Fibroblast of the conjunctiva (primary cell): ENCODE measurements around the gene KANTR.

Experiments used
- DNase-seq: peaks from one replicate; pipeline ENCODE4 v3.0.0-alpha.2; 2010; ENCODE audit warnings: low read depth

Gene KANTR, protein sequence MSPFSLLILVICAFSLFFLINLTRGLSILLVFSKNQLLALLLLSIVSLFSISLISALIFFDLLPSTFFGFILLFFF

DNA sequence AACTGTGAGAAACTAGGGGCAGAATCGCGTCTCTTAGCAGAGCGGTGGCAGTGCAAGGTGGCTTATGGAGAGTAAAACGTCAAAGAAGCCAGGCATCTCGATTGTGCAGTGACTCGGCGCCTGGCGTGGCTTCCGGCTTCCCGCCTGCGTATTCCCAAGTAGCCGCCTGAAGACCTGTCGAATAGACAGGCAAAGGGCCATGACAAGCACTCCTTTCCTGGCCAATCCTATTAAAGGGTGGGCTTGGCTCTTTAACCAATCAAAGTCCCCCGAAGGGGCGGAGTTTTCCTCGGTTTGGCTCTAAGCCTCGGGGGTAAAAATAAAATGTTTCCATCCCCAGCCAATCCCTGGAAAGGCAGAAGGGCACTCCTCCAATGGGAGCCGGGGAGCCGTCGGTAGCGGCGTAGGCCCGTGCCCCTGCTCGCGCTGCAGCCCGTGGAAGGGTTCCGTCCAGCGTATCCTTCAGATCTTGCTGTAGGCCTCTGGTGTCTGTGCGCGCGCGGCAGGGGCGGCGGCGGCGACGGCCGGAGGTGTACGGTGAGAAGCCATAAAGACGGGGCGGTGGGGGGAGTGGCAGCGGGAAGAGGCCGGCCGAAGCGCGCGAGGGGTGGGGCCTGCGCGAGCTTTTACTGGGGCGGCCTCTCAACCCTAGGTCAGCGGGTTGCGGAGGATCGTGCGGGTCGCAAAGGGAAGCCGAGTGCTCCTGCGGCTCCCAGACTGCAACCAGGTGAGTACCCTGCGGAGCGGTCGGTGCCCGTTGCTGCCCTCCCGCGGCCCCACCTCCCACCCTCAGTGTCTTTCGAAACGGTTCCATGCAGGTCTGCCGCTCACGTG, at the start of gene KANTR:
KANTR (plus strand) TSS at position 395 of the 834 bp plus-strand sequence. CDS start 30,131 bp downstream, outside the sequence.
- peak; percentile 88 for DNase-seq

DNA sequence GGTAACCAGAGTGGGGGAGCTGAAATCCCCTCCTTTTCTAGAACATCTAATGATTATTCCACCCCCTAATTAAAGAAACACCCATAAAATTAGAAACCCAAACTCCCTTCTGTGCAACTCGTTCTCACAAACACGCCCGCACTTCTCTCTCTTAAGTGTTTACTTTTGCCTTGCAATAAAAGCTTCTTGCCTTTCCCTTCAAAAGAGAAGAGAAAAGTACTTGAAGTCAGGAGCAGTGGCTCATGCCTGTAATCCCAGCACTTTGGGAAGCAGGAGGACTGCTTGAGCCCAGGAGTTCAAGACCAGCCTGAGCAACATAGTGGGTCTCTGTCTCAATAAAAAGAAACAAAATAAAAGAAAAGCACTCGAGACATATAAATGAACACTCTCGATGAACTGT, 48.9 kb upstream of the KANTR start:
- no peak for DNase-seq

DNA sequence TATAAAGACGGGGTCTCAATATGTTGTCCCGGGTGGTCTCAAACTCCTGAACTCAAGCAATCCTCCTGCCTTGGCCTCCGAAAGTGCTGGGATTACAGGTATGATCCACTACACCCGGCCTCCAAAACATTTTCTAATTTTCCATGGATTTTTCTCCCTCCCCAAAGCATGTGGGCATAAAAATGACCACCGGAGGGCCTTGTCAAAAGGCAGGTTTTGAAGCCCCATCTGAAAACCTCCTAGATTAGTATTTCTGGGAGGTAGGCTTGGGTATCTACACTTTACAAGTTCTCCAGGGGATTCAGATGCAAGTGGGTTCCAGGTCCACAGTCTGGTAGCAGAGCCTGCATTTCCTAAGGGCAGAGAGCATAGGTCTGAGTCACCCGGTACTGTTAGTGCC, 46.7 kb upstream of the KANTR start:
- DNase-seq = no peak

DNA sequence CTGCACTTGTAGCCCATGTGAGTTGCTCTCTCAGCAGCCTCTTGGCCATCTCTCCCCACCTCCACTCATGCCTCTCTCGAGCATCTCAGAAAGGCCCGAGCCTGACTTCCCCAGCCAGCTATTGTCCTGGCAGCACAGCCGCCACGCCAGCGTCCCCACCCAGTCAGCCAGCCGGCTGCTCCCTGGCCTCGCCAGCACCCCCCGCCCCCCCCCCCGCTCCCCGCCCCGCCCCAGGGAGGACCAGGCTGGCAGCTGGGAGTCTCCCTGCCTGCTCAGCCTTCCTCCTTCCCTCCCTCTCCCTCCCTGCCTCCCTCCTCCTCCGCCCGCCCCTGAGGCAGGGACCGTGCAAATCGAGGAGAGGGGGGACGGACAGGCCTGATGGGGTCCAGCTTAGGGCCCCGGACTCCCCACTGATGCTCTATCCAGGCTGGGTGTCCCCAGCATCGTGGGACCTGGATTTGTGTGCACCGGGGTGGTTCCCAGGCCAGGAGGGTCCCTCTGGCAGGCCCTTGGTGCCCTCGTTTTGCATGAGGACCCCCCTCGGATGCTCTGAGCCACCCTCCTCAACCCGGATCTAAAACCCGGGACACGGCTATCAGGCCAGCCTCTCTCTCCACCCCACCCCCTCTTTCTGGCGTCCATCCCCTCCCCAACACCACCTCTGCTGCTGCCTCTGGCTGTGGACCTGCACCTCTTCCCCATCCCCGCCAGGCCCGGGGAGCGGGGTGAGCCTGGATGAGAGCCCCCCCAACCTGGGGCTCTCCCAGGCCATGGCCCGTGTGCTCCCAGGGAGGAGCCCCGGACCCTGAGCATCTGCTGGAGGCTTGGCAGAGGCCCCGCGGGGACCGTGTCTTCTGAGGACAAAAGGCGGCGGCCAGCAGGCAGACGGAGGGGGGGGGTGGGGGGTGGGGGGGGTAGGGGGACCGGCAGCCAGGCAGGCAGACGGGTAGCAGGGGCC, 45.5 kb upstream of the KANTR start, which contains the start of gene GPR173:
GPR173 (plus strand) TSS at position 621 of the 958 bp plus-strand sequence. CDS start 27,833 bp downstream, outside the sequence.
- DNase-seq = peak; percentile 53

DNA sequence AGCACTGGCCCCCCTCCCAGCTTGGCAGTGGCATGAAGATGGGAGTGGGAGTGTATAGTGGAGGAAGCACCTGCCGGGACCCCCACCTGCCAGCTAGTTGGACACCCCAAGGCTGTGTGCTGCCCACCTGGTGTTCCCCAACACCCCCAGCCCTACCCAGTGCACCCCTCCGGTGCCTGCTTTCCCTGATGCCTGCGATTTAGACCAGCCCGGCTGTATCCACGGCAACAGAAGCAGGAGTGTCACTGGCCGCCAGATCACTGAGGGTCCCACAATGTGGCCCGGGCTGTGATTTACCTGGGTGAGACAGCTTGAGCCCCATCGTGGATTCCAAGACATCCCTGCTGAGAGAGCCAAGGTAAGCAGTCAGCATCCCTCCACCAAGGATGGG, 44.8 kb upstream of the KANTR start:
- DNase-seq = no peak

DNA sequence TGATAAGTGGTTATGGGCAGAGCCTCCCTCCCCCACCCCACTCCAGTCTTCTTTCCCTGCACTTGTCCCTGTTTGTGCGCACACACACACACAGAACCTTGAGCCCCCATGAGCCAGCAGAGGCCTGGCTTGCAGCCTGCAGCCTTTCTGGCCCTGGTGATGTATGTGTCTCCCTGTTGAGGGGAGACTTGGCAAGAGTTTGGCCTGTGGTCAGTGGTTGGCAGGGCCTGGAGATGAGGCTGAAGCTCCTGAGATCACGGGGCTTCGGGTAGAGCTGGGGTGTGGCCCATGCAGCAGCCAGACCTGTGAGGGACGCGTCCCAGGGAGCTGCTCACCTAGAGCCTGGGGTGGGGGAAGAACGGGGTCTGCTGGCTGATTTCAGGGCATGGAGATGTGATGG, 43.1 kb upstream of the KANTR start:
- no peak for DNase-seq

DNA sequence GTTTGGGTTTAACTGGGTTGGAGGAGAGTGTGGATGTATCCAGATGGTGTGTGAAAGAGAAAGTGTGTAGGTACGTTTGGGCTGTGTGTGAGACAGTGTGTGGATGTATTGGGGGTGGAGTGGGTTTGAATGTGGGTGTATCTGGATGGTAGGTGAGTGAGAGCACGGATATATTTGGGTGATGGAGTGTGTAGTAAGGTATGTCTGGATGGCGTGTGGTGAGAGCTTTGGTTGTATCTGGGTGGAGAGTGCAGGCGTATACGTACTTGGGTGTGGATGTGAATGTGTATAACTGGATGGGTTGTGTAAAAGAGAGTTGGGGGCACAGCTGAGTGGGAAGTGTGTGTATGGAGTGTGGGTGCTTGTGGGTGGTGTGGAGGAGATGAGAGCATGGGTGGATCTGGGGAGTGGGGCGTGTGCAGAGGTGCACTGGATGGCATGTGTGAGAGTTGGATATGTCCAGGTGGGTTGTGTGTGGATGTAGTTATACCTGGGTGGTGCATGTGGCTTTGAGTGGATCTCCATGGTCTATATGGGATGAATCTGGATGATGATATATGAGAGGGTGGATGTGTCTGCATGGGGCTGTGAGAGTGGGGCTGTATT, 38.6 kb upstream of the KANTR start:
- no peak for DNase-seq

DNA sequence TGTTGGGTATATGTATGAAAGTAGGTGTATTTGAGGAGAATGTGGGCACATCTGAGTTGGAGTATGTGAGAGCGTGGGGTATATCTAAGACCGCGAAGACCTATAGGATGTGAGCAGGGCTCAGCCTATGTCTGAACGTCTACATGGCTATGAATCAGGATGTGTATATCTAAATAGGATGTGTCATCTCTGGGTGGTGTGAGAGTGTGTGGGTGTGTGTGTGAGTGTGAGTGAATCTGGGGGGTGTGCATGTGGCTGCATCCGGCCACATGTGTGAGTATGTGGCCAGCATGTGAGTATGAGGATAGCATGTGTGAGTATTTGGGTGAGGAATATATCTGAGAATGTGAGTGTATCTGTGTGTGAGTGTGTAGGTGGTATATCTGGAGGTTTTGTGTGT, 37.6 kb upstream of the KANTR start:
- no peak for DNase-seq

DNA sequence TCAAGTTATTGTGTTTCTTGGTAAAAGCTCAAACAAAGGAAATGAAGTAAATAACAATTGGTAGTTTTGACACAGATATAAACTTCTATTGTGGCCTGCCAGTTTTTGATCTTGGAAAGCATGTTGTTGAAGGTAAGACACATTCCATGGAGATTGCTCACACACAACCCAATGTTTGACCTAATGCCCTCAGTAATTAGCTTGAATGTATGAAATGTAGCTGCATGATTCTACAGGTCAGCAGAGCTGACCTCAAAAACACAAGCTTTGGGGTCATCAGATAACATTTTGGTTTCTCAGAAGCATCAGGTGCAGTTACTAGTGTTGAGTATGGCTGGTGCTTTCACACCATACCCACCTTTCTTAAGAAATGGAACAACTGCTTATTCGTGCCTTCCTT, 28.8 kb upstream of the KANTR start:
- DNase-seq = no peak

DNA sequence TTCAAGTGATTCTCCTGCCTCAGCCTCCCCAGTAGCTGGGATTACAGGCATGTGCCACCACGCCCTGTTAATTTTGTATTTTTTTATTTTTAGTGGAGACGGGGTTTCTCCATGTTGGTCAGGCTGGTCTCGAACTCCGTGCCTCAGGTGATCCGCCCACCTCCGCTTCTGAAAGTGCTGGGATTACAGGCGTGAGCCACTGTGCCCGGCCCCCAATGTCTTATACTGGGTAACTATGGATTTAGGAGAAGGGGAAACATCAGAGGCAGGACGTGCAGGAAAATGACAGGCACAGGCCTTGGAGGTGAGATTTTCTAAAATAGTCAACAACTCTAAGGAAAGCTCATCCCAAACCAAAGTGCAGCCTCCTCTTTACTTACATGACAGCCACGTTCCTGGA, 22.9 kb upstream of the KANTR start:
- DNase-seq = no peak

DNA sequence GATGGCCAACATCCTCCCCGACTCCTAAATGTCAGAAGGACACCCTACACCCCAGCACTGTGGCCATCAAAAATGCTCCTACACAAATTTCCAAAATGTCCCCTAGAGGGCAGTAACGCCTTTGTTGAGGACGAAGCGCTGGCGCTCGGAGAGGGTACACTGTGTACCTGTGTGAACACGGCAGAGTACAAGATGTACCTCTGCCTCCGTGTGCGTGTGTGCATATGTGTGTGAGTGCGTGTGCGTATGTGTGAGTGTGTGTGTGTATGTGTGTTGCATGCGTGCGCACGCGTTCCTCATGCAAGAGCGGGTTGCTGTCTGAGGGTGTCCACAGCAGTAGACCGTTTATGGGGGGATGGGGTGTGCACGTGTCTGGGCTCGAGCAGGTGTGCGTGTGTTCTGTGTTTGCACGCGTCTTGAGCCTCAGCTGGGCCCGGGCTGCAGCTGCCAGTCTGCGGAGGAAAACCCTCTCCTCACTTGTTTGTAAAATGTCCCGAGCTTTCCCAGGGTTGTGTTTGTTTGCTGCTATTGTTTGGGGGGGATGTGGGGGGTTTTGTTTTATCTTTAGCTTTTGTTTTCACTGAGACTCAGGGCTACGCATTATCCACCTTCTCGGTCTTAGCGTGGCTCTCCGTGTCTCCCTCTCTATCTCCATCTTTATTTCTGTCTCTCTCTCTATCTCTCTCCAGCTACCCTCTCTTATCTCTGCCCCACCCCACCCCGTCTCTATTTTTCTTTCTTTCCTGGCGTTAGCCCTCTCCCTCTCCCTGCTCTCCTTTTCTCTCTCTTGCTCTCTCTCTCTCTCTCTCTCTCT, 22.1 kb upstream of the KANTR start:
- DNase-seq = peak; percentile 36

DNA sequence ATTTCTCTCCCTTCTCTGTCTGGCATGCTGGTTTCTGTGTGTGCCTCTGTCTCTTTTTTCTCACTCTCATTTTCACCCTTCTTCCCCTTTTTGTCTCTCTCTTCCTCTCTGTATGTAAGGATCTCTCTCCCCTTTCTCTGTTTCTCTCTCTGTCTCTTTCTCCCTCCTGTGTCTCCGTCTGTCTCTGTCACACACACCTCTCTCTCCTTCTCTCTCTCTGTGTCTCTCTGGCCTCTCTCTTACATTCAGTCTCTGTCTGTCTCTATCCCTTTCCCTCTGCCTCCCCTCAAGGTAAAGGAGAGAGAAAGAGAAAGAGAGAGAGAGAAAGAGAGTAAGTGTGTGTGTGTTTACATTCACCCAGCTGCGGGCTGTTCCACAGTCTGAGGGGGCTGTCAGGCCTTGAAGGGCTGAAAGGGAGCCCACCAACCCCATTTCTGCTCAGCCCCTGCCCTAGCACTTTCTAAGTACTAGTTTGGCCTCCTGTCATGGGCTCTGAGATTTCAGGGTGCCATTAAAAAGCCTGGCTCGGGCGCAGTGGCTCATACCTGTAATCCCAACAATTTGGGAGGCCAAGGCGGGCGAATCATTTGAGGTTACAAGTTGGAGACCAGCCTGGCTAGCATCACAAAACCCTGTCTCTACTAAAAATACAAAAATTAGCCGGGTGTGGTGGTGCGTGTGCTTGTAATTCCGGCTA, 21.4 kb upstream of the KANTR start:
- DNase-seq = no peak

DNA sequence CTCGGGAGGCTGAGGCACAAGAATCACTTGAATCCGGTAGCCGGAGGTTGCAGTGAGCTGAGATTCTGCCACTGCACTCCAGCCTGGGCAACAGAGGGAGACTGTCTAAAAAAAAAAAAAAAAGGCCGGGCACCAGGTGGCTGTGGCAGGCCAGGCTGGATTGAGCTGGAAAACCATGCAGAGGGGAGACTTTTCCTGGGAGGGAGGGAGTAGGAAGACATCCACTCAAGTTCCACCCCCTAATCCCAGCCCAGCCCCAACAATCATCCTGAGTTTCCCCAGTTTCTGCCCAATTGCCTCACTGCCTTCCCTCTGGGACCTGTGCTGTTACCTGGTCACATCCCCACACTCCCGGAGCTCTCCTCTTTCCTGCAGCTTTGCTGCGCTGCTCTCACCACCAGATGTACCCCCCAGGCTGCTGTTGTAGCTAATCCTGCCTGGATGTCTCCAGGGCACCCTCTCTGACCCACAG, 20.8 kb upstream of the KANTR start:
- no peak for DNase-seq

DNA sequence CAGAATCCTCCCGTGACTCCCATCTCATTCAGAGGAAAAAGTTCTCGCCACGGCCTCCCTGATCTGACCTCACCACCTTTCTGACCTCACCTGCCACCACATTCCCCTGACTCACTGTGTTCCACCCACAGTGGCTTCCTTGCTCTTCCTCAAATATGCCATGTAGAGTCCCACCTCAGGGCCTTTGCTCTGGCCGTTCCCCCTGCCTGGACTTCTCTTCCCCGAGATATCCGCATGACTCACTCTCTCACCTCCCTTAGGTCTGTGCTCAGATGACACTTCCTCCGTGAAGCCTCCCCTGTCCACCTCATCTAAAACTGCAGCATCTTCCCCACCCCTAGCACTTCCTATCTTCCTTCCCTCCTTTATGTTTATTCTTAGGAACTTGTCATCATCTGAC, 18.9 kb upstream of the KANTR start:
- no peak for DNase-seq

DNA sequence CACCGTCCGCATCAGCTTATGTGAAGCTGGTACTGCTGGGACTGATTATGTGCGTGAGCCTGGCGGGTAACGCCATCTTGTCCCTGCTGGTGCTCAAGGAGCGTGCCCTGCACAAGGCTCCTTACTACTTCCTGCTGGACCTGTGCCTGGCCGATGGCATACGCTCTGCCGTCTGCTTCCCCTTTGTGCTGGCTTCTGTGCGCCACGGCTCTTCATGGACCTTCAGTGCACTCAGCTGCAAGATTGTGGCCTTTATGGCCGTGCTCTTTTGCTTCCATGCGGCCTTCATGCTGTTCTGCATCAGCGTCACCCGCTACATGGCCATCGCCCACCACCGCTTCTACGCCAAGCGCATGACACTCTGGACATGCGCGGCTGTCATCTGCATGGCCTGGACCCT, 17.3 kb upstream of the KANTR start:
- no peak for DNase-seq

DNA sequence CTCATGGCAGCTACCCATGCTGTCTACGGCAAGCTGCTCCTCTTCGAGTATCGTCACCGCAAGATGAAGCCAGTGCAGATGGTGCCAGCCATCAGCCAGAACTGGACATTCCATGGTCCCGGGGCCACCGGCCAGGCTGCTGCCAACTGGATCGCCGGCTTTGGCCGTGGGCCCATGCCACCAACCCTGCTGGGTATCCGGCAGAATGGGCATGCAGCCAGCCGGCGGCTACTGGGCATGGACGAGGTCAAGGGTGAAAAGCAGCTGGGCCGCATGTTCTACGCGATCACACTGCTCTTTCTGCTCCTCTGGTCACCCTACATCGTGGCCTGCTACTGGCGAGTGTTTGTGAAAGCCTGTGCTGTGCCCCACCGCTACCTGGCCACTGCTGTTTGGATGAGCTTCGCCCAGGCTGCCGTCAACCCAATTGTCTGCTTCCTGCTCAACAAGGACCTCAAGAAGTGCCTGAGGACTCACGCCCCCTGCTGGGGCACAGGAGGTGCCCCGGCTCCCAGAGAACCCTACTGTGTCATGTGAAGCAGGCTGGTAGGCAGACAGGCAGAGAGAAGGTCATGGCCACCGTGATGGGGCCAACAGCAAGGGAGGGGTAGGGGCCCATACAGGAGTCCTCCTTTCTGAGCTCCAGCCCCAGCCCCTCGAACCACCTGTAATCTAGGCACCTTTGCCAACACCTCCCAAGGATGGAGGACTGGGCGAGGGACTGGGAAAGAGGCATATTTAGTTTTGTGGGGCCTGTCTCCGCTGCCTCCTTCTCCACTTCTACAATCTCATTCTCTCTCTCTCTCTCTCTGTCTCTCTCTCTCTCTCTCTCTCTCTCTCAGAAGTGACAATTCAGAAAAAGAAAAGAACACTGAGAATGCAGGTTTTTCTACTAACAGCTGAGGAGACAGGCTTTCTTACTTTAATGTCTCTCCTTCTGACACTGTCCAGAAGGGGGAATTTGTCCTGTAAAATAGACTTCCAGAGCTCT, 16.4 kb upstream of the KANTR start:
- DNase-seq = no peak

DNA sequence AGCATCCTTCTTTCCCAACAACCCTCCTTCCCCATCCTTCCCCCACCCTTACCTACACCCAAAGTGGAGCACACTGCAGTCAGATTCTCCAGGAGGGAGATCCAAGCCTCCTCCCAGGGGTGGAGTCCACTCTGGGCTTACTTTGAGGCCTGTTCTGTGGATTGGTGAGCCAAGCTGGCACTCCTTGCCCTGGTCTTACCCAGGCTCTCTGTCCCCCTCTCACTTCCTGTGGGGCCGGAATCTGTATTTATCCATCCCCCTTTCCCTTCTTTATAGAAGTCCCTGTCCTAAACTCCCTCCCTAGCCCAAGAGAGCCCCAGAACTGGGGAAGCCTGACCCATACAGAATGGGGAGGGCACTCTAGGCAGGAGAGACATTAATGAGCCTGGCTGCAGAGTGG, 15.0 kb upstream of the KANTR start:
- DNase-seq = no peak

DNA sequence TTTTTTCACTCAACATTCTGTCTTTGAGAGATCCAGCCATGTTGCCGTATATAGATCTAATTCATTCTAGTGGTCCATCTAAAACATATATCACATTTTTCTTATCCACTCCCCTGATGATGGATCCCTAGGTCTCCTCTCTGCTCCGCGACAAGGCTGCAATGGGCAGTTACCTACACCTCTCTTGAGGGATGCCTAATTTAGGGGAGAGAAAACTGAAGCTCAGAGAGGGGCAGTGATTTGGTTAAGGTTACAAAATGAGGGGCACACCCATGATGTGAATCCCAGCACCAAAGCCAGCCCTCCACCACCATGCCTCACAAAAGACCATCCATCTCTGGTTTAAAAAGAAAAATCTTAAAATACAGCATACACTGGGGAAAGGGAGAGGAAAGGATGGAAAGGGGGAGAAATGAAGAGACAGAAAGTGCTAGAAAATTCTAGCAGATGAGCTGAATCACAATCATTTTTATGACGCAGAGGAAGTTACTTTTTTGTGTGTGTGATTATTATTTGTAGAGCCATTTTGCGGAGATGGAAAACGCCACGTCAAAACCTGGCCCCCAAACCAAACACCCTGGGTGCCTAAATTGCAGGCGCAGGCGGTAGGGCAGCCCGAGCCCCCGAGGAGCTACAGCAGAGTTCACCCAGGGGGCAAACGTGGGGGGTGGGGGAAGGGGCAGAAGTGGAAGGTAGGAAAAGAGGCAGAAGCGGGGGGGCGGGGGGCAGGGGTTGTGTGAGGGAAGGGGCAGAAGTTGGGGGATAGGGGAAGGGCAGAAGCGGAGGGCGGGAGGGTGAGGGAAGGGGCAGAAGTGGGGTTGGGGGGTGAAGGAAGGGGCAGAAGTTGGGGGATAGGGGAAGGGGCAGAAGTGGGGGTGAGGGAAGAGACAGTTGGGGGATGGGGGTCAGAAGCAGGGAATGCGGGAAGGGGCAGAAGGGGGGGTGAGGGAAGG, 13.0 kb upstream of the KANTR start:
- no peak for DNase-seq
